WTC11 (cell line): ENCODE data around the gene SEMA3F.

ENCODE experiments used
- ATF3 ChIP-seq: sonication (generic); formaldehyde crosslinking; conservative IDR thresholded peaks from 2 replicates; pipeline ENCODE4 v1.8.1; 2022; ENCODE audit warnings: mild to moderate bottlenecking, missing genetic modification reagents
- CREB1 ChIP-seq: sonication (generic); formaldehyde crosslinking; IDR thresholded peaks from 2 replicates; pipeline ENCODE4 v1.8.0; 2023; ENCODE audit warnings: mild to moderate bottlenecking, missing genetic modification reagents
- E2F4 ChIP-seq: sonication (generic); formaldehyde crosslinking; IDR thresholded peaks from 2 replicates; pipeline ENCODE4 v1.8.1; 2022; ENCODE audit warnings: low read depth, mild to moderate bottlenecking, moderate library complexity, missing genetic modification reagents, borderline replicate concordance
- FOXK1 ChIP-seq: sonication (generic); formaldehyde crosslinking; IDR thresholded peaks from 2 replicates; pipeline ENCODE4 v1.8.0; 2022; ENCODE audit warnings: mild to moderate bottlenecking, moderate library complexity, missing genetic modification reagents
- GABPB1 ChIP-seq: sonication (generic); formaldehyde crosslinking; IDR thresholded peaks from 2 replicates; pipeline ENCODE4 v1.8.1; 2023; ENCODE audit warnings: mild to moderate bottlenecking, missing genetic modification reagents
- IRF2 ChIP-seq: sonication (generic); formaldehyde crosslinking; IDR thresholded peaks from 2 replicates; pipeline ENCODE4 v1.8.0; 2022; ENCODE audit warnings: low read depth, missing genetic modification reagents, borderline replicate concordance
- MAX ChIP-seq: sonication (generic); formaldehyde crosslinking; IDR thresholded peaks from 2 replicates; pipeline ENCODE4 v1.8.0; 2022; ENCODE audit warnings: mild to moderate bottlenecking, missing genetic modification reagents
- NFE2L1 ChIP-seq: sonication (generic); formaldehyde crosslinking; IDR thresholded peaks from 2 replicates; pipeline ENCODE4 v1.8.1; 2023; ENCODE audit warnings: missing genetic modification reagents
- SP1 ChIP-seq: sonication (generic); formaldehyde crosslinking; conservative IDR thresholded peaks from 2 replicates; pipeline ENCODE4 v1.8.1; 2022; ENCODE audit warnings: missing genetic modification reagents
- ZNF232 ChIP-seq: sonication (generic); formaldehyde crosslinking; IDR thresholded peaks from 2 replicates; pipeline ENCODE4 v1.8.0; 2022; ENCODE audit warnings: mild to moderate bottlenecking, missing genetic modification reagents
- ZNF512 ChIP-seq: sonication (generic); formaldehyde crosslinking; IDR thresholded peaks from 2 replicates; pipeline ENCODE4 v1.8.1; 2022; ENCODE audit warnings: missing genetic modification reagents, borderline replicate concordance
- TF ChIP-seq, protein P1 (sequence below): fragments of 250-450 bp; sonication (Bioruptor Pico); conservative IDR thresholded peaks from 2 replicates; pipeline ENCODE4 v1.9.0; 2021; ENCODE audit warnings: mild to moderate bottlenecking
- TF ChIP-seq, protein P2 (sequence below): fragments of 200-600 bp; IDR thresholded peaks from 2 replicates; pipeline ENCODE4 v1.8.0; 2022; ENCODE audit warnings: antibody characterized with exemption

DNA sequence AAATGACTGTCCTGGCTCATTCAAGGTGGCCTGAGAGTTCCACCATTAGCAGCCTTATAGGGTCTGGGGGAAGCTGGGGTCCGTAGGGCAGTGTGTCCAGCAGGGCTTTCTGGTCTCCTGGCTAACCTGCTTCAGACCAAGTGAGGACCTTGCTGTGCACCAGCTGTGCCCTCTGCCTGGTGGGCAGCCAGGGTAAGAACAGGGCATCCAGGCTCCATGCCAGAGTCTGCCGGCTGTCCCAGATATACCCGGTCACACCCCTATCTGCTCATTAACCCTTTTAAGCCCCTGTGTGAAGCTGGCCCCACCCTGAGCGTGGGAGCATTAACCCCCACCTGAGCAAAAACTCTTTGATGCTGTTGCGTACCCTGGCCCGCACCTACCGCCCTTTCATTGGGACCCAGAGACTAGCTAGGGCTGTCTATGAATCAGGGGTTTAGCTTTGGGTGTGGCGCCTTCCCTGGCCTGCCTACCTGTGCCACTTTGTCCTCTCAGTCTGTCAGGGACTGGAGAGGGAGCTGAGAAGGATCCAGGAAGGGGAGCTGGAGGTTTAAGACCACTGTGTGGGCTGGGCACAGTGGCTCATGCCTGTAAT lies 17.6 kb downstream of the SEMA3F start:
- no peak for TF ChIP-seq FOXK1 (CRISPR knock-in tag)
- TF ChIP-seq, protein P1, sequence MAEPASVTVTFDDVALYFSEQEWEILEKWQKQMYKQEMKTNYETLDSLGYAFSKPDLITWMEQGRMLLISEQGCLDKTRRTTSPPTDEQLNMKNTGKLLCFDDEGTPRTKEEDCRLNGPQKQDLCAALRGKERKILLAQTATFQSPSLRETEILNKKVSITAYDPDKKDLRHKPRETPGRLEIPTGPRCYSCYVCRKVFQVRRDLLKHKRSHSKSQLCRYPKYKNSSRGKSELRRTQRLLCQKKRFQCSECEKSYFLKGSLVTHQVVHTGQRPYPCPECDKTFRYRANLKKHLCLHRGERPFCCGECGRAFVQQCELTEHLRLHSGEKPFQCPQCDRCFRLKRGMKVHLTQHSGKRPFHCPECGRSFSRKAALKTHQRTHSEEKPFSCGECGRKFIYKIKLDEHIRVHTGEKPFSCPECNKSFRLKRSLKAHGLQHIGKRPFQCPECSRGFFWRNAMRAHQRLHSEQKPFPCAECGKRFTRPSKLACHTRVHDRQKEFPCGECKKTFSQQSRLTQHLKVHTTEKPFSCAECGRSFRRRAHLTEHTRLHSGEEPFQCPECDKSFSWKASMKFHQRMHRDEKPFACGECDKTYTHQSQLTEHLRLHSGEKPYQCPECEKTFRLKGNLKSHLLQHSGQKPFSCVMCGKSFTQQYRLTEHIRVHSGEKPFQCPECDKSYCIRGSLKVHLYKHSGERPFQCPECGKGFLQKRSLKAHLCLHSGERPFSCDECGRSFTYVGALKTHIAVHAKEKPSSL (CRISPR knock-in tag) = no peak
- TF ChIP-seq, protein P2, sequence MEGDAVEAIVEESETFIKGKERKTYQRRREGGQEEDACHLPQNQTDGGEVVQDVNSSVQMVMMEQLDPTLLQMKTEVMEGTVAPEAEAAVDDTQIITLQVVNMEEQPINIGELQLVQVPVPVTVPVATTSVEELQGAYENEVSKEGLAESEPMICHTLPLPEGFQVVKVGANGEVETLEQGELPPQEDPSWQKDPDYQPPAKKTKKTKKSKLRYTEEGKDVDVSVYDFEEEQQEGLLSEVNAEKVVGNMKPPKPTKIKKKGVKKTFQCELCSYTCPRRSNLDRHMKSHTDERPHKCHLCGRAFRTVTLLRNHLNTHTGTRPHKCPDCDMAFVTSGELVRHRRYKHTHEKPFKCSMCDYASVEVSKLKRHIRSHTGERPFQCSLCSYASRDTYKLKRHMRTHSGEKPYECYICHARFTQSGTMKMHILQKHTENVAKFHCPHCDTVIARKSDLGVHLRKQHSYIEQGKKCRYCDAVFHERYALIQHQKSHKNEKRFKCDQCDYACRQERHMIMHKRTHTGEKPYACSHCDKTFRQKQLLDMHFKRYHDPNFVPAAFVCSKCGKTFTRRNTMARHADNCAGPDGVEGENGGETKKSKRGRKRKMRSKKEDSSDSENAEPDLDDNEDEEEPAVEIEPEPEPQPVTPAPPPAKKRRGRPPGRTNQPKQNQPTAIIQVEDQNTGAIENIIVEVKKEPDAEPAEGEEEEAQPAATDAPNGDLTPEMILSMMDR = no peak
- no peak for TF ChIP-seq SP1 (CRISPR knock-in tag)
- no peak for TF ChIP-seq GABPB1
- no peak for TF ChIP-seq NFE2L1
- no peak for TF ChIP-seq E2F4 (CRISPR knock-in tag)
- TF ChIP-seq IRF2 = no peak
- no peak for TF ChIP-seq ZNF232
- no peak for TF ChIP-seq CREB1 (CRISPR knock-in tag)
- no peak for TF ChIP-seq ATF3
- TF ChIP-seq MAX (CRISPR knock-in tag) = no peak
- no peak for TF ChIP-seq ZNF512 (CRISPR knock-in tag)
